ENCODE measurements around the gene FUCA2. TPM values are rescaled to one million over a fixed set of nuclear protein-coding genes. Genes with fewer than 3 reads are reported as not detected.
"Not testable (repeated sequence)": the region's sequence is repeated elsewhere in the genome, so short reads cannot be mapped to it uniquely, and the experiment has no call there.

The FUCA2 gene
- total RNA-seq, 1 donor from 2014 or later: 62.7 TPM

DNA sequence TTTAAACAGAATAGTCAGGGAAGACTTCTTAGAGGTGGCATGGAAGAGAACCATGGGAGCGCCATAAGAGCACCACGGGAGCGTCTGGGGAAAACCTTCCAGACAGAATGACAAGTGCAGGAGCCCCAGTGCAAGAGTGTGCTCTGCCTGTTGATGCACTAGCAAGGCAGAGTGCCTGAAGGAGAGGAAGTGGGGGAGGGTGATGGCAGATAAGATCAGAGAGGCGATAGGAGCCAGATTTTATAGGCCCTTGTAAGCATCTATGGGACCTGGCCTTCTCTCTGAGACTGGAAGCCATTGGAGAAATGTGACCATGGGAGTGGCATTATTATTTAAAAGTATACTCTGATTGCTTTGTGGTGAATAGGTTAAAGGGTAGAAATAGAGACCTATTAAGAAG lies 13.1 kb downstream of the FUCA2 start:
- no peak for DNase-seq (ENCODE audit: low spot score)

DNA sequence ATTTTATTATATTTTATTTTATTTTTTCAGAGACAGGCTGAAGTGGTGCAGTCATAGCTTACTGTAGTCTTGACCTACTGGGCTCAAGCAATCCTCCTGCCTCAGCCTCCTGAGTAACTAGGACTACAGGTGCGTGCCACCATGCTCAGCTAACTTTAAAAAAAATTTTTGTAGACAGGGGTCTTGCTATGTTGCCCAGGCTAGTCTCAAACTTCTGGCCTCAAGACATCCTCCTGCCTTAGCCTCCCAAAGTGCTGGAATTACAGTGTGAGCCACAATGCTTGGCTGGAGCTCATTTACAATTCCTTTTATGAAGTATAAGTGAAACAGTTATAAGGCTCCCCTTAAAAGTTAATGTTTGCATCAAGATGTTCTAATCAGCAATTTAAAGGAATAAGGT lies 14.5 kb downstream of the FUCA2 start:
- DNase-seq (ENCODE audit: low spot score): no peak

DNA sequence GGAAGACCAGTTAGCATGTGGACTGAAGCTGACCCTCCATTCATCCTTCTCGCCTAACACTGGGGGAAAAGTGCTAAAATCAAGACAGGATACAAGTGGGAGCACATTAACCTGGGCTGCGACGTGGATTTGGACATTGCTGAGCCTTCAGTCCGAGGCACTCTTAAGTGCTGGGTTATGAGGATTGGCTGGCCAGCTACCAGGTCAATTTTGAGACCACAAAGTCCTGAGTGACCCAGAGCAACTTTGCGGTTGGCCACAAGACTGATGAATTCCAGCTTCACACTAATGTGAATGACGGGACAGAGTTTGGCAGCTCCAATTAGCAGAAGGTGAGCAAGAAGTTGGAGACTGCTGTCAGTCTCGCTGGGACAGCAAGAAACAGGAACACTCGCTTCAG lies 20.7 kb downstream of the FUCA2 start:
- DNase-seq (ENCODE audit: low spot score): no peak

DNA sequence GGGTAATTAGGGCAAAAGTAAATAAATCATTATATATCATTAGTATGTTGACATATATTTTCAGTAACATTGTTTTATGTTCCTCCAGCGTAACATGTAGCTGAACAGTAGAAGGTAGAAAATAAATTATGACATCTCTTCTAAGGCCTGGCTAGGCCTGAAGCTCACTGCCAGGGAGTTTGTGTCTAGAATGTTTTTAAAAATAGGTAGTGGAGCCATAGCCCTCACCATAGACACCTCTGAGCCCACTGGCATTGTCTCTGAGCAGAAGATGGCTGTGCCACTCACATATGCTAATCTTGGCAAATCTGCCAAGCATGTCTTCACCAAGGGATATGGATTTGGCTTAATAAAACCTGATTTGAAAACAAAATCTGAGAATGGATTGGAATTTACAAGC lies 21.3 kb downstream of the FUCA2 start:
- no peak for DNase-seq (ENCODE audit: low spot score)

DNA sequence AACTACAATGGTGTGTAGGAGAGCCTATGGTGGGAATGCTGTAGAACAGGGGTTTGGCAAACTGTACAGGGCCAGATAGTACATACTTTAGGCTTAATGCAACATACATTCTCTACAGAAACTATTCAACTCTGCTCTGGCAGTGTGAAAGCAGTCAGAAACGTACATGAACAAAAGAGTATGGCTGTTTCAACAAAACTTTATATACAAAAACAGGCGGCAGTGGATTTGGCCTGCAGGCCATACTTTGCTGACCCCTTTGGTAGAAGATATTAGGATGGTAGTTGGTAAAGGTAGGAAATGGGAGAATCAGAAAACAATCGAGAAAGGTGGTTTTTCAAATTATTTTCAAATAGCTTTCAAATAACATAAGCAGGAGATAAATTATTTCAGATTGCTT lies 24.8 kb downstream of the FUCA2 start:
- DNase-seq (ENCODE audit: low spot score): no peak

DNA sequence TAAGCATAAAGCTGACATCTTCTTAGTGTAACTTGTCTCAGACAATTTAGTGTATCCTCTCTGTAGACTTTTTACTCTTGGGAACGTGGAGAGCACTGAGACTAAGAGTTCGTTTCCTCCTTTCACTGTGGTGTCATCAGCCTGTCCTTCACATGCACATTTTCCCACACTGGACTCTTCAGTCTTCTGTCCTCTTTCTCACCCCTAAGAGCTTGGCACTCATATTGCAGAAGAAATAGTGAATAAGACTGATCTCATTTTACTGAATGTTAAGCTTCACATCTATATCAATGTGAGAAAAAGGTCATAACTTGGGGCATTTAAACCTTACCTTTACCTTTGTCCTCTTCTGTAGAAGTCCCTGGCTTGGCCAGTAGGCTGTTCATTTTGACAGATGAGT lies 25.6 kb downstream of the FUCA2 start:
- DNase-seq (ENCODE audit: low spot score): no peak

DNA sequence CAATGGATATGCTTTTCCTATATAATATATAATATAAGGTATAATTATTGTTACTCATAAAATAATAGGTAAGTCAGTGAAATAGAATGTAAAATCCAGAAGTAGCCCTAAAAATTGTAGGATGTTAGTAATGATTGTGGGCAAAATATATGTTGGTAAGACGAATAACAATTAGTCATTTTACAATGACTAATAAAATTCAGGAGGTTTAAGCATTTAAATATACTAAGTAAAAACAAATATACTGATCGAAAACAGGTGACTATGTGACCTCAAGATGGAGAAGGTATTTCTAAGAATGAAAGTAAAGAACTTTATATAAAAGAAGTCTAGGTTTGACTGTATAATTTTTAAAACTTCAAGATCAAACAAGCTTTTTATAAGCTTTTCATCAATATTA lies 28.9 kb downstream of the FUCA2 start:
- no peak for DNase-seq (ENCODE audit: low spot score)

DNA sequence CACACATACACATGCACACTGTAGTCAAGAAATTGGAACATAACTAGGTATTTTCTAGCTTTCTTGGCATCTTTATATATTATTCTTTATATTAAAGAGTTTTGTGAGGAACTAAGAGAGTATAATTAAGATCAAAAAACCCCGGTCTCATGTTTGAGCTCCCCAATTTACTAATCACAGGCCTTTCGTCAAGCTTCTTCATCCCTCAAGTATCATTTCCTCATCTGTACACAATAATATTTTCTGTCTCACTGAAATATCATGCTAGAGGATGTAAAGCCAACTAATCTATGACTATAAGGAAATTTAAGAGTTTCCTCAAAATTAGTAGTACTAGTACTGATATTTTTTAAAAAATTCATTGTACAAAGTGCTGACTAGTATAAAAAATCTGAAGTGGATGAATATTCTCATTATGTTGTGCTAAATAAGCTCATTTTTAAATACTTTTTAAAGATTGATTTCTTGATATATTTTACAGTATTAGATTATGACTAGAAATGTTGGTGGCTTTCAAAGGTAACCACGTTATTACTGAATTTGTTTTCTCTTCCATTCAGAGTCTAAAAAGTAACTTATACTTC lies 32.9 kb downstream of the FUCA2 start:
- no peak for DNase-seq (ENCODE audit: low spot score)

DNA sequence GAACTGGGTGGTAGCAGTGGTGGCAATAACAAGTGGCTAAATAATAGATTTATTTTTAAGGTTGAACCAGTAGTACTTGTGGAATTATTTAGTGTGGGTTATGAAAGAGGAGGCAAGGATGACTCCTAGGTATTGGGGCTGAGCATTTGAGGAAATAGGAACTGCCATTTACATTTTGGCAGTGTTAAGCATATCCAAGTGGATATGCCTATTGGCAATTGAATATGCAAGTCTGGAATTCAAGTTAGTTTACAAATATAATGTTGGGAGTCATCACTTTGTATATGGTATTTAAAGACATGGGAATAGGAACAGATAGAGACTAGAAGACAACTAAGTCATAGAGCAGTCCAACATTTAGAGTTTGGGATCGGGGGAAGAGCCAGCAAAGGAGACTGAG lies 35.0 kb downstream of the FUCA2 start:
- no peak for DNase-seq (ENCODE audit: low spot score)

DNA sequence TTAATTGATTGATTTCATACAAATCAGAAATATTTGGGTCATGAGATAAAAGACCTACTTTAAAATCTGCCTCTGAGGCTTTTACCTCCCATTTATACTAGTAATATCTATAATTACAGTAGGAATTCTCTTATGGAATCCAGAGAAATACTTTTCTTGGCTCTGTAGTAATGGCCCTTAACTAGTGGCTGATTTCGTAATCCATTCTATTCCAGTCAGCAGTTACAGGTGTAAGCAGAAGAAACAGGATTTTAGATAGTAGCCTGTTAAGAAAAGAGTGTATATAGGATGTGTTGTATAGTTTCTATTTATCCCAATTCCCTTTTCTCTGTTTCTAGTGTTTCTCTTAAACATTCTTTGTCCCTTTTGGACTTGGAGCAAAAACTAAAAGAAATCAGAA lies 39.7 kb downstream of the FUCA2 start:
- DNase-seq (ENCODE audit: low spot score): no peak

DNA sequence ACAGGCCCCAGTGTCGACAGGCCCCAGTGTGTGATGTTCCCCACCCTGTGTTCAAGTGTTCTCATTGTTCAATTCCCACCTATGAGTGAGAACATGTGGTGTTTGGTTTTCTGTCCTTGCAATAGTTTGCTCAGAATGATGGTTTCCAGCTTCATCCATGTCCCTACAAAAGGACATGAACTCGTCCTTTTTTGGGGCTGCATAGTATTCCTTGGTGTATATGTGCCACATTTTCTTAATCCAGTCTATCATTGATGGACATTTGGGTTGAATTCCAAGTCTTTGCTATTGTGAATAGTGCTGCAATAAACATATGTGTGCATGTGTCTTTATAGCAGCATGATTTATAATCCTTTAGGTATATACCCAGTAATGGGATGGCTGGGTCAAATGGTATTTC lies 42.7 kb downstream of the FUCA2 start:
- DNase-seq (ENCODE audit: low spot score): not testable (repeated sequence)

DNA sequence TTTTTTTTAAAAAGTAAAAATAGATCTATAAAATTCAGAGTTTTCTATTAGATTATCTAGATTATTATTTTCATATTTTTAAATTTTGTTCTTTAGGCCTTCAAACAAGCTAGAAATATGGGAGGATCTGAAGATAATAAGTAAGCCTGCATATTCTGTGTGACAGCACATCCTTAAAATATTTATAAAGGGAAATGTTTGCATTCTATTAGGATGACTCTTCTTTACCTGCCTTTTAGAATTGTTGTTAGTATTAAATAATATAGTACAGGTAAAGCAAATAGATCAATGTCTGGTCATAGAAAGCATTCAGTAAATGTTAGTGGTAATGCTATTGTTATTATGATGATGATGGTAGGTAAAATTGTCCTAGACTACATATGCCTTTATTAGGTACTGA lies 43.5 kb downstream of the FUCA2 start:
- DNase-seq (ENCODE audit: low spot score): no peak

DNA sequence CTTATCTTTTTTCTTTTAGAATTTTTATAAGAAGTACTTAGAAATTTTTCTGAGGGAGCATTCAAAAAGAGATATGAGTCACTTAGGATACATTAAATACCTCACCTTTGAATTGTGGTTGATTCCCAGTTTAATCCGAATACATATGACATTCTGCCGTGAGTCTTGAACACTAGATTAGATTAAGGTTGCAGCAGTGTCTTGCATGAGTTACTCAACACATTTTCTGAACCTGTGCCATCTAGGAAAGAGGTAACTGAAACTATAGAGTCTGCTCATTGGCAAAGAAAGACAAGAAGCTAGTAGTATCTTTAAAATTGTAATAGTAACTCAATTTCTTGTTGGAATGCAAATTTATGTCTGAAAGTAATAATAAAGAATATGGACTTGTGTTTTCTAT lies 46.0 kb downstream of the FUCA2 start:
- no peak for DNase-seq (ENCODE audit: low spot score)

DNA sequence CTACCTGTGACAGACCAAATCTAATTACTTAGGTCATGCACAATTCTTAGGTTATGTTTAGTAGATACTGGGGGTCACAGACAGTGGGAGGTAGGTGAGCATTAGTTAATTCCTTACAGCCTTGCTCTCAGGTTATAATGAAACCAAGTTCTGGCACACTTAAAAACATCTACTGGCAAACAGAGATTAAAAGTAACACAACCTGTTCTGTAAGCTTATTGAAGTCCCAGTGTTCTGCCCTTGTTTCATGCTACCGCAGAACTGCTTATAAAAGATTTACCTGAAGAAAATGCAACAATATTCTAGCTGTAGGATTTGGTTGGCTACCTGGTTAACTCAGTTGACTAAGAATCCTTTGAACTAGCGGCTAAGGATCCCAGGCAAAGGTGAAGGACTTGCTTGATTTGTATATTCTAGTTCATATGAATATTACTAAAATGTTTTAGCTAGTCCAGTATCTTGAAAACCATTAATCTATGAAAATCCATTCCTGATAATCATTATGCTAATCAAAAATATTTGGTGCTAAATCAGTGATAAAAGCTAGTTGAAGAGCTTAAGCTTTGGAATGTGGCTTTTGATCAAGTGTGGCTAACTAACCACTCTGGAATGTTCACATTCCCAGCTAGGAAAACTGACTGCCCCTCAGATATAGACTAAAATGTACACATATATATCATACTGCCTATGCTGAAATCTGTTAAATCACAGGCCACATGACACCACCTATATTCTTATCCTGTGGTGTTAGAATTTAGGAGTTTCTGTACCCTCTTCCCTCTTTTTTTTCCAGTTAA lies 53.8 kb downstream of the FUCA2 start:
- no peak for DNase-seq (ENCODE audit: low spot score)

DNA sequence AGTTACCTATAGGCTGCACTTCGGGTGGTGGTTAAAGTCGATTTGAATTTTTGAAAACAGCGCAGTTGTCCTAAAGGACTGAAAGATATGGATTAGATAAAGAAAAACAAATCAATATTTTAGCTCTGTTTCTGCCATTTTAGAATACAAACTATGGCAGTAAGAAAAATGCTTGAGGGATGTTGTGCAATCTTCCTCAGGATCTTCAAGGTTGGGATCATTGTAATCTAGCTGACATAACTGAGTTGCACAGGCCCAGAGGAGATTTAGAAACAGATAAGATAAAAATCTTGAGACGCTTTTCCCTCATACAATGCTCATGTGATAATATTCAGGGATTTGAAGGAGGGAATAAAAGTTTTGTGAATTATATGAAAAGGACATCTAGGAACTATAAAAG lies 60.0 kb downstream of the FUCA2 start:
- no peak for DNase-seq (ENCODE audit: low spot score)

DNA sequence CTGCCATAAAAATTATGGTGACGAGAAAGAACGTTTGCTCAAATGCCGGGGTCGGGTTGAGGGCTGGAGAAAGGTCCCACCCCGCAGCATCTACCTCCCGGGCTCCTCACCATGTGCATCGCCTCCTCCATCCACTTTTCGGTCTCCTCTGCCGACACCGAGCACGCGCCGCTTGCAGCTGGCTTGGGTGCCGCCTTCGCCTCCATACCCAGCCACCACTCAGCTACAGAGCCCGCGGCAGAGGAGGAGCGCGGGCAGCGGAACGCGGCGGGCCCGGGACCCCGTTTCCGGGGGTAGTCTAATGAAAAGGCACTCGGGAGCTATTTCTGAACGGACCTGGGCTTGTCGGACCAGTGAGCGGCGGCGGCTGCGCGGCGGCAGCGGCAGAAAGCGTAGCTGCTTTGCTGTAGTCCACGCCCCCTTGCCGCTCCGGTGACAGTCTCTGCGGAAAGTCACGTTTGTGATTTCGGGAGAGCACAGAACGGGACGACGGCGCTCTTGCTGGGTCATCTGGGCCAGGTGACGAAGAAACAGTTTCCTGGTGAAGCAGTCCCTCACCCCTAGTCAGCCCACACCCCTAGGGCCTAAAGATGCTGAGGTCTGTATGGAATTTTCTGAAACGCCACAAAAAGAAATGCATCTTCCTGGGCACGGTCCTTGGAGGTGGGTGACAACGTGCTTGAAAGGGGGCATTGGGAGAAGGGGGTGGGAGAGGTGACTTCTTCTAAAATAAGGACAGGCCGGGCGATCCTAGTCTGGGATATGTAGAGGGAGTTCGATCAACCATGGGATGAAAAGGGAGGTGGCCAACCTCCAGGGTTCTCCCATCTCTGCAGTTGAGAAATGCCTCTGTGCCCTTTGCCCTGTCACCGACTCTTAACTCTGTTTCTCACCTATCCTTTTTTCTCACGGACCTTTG lies 60.8 kb downstream of the FUCA2 start, which contains the start of the genes ADAT2 and PEX3:
Gene ADAT2 (minus strand): TSS at position 243 of the 919 bp plus-strand sequence. CDS start 37 bp downstream, at position 206.
Gene PEX3 (plus strand): TSS at position 353 of the 919 bp plus-strand sequence. CDS start 238 bp downstream, at position 591.
- peak; percentile 93 for DNase-seq (ENCODE audit: low spot score)

DNA sequence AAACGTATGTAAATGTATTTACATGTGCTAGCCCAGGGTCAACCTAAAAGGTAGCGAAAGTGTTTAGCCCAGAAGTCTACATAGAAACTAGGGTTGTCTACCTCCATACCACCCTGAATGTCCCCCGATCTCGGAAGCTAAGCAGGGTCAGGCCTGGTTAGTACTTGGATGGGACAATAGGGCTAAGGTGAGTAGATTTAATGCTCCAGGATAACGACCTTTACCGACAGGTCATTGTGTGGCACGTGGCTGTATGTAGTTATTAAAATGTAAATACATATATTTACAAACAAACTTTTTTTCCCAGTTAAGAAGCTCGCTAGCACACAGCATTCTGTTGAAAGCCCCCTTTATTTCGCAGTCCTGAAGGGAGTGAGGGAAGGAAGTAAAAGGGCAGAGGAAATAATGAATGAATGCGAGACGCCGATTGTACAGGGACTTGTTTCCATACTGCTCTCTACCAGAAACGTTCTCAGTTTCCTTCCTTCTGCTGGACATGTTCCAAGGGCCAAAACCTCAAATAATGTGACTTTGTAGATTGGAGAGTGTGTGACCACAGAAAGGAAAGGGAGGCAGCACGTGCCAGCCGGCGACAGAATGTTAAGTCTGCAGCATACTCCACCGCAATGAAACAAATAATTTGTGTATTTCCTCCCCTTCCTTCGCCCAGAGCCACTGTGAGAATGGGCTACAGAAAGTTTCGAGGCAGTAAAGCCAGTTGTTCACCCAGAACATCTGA lies 61.6 kb downstream of the FUCA2 start:
- peak; percentile 11 for DNase-seq (ENCODE audit: low spot score)

DNA sequence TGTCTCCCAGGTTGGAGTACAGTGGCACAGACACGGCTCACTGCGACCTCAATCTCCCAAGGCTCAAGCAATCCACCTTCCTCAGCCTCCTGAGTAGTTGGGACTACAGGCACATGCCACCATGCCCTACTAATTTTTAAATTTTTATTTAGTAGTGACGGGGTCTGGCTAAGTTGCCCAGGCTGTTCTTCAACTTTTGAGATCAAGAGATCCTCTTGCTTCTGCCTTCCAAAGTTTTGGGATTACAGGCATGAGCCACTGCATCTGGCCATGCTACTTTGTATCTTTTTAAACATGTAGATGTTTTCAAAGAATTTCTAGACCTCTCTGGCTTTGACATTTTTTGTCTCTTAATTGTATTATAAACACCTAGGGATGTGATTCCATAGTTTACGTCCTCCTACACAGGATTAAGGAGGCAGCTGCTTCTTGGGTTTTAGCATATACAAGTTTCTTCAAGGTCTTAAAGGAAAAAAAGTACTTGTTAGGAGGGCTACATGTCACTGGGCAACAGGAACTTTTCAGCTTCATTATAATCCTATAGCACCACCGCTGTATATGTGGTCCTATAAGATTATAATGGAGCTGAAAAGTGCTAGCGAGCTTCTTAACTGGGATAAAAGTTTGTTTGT lies 62.3 kb downstream of the FUCA2 start:
- no peak for DNase-seq (ENCODE audit: low spot score)

DNA sequence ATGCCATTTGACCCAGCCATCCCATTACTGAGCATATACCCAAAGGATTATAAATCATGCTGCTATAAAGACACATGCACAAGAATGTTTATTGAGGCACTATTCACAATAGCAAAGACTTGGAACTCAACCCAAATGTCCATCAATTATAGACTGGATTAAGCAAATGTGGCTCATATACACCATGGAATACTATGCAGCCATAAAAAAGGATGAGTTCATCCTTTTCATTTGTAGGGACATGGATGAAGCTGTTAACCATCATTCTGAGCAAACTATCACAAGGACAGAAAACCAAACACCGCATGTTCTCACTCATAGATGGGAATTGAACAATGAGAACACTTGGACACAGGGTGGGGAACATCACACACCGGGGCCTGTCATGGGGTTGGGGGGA lies 63.7 kb downstream of the FUCA2 start:
- DNase-seq (ENCODE audit: low spot score): not testable (repeated sequence)

Data from mucosa of gallbladder (tissue), 1 donor.